Uterus (tissue), 4 donors: ENCODE measurements around the gene PGAM2. TPM values are rescaled to one million over a fixed set of nuclear protein-coding genes. Genes with fewer than 3 reads are reported as not detected.

Experiments
- DNase-seq, 2 donors: peaks; one replicate each; pipeline ENCODE4 v3.0.0-alpha.2; 2019 to 2020
- H3K27ac ChIP-seq, 2 donors: fragments of 200-600 bp; sonication (generic); 1 replicate in 1 of 2; 2 replicates in 1 of 2; pipeline ENCODE4 v1.5.1; 2016 to 2018
- H3K27me3 ChIP-seq, 2 donors: fragments of 200-600 bp; sonication (generic); one replicate each; pipeline ENCODE4 v1.5.1; 2018 to 2019; ENCODE audit warnings: control low read depth in 1 of 2
- H3K36me3 ChIP-seq, 2 donors: fragments of 200-600 bp; sonication (generic); one replicate each; pipeline ENCODE4 v1.5.1; 2019; ENCODE audit warnings: control low read depth in 1 of 2
- H3K4me1 ChIP-seq, 2 donors: fragments of 200-600 bp; sonication (generic); one replicate each; pipeline ENCODE4 v1.5.1; 2018 to 2019; ENCODE audit warnings: control low read depth in 1 of 2
- H3K4me3 ChIP-seq, 2 donors: fragments of 200-600 bp; sonication (generic); 1 replicate in 1 of 2; 2 replicates in 1 of 2; pipeline ENCODE4 v1.5.1; 2018 to 2019; ENCODE audit warnings: mild to moderate bottlenecking in 1 of 2
- H3K9me3 ChIP-seq, 2 donors: fragments of 200-600 bp; sonication (generic); one replicate each; pipeline ENCODE4 v1.5.1; 2019; ENCODE audit warnings: control low read depth in 1 of 2
- CTCF ChIP-seq, 4 experiments: fragments of 200-600 bp in 2 of 4; fragments of 450-650 bp in 2 of 4; sonication (generic) in 2 of 4; IDR thresholded peaks; one replicate each; pipeline ENCODE4 v1.5.1; 2016 to 2019; ENCODE audit warnings: antibody characterized with exemption in 4 of 4, mild to moderate bottlenecking in 2 of 4, moderate library complexity in 1 of 4
- POLR2A ChIP-seq, 2 donors: fragments of 450-650 bp; IDR thresholded peaks; one replicate each; pipeline ENCODE4 v1.6.1; 2016; ENCODE audit warnings: antibody characterized with exemption in 2 of 2, mild to moderate bottlenecking in 1 of 2, moderate library complexity in 1 of 2
- intact Hi-C: fragments of 100-400 bp; cut with DNase I; formaldehyde crosslinking; loops from one replicate; pipeline ENCODE4 v1.15.1; 2023; ENCODE audit warnings: low total_unique reads
- total RNA-seq, 4 donors: library from RNA; depleted of rRNA in 3 of 4; stranded (reverse); fragments of >200 nt in 3 of 4; gene quantifications; one replicate each; pipeline versions ENCODE4 v1.1.0 to v1.2.4, GENCODE V29; 2014 to 2023
- donor health status: DM: yes; HTN: yes; CAD: no.

The PGAM2 gene
- total RNA-seq, 4 donors from 2014 or later, result 0.76 to 1.4 TPM; not detected in 2

GRCh38 chr7:44052771-44053365 lies 12.5 kb downstream of the PGAM2 start:
- intact Hi-C loops, result no loop called here
- TF ChIP-seq CTCF (IDR thresholded peaks at IDR 0.05) (no peak), POLR2A (IDR thresholded peaks at IDR 0.05) (no peak)
- peak; percentile 6 to 12 for DNase-seq
- H3K4me3 ChIP-seq, result no peak overlapping the region
- no peak overlapping the region for H3K27ac ChIP-seq
- no peaks in the 10 kb centered on the region for H3K9me3 ChIP-seq
- no peaks in the 10 kb centered on the region for H3K4me1 ChIP-seq
- no peaks in the 10 kb centered on the region for H3K36me3 ChIP-seq
- H3K27me3 ChIP-seq, result no peaks in the 10 kb centered on the region

GRCh38 chr7:44051611-44052220 lies 13.7 kb downstream of the PGAM2 start:
- H3K36me3 ChIP-seq, result no peaks in the 10 kb centered on the region
- no peak overlapping the region for H3K27ac ChIP-seq
- peak in 1 of 2 donors; percentile 9 for DNase-seq
- no peaks in the 10 kb centered on the region for H3K4me1 ChIP-seq
- H3K9me3 ChIP-seq, result no peaks in the 10 kb centered on the region
- no peak overlapping the region for H3K4me3 ChIP-seq
- intact Hi-C loops, result no loop called here
- TF ChIP-seq CTCF (IDR thresholded peaks at IDR 0.05) (no peak), POLR2A (IDR thresholded peaks at IDR 0.05) (no peak)
- H3K27me3 ChIP-seq, result no peaks in the 10 kb centered on the region

GRCh38 chr7:44050915-44051560 lies 14.3 kb downstream of the PGAM2 start:
- H3K4me3 ChIP-seq, result no peak overlapping the region
- intact Hi-C loops, result no loop called here
- peak in 1 of 2 donors; percentile 12 for DNase-seq
- no peaks in the 10 kb centered on the region for H3K36me3 ChIP-seq
- no peak for TF ChIP-seq POLR2A (IDR thresholded peaks at IDR 0.05)
- TF ChIP-seq CTCF (IDR thresholded peaks at IDR 0.05), result no peak
- no peaks in the 10 kb centered on the region for H3K27me3 ChIP-seq
- H3K4me1 ChIP-seq, result no peaks in the 10 kb centered on the region
- H3K9me3 ChIP-seq, result no peaks in the 10 kb centered on the region
- H3K27ac ChIP-seq, result no peak overlapping the region

GRCh38 chr7:44050121-44050914 lies 15.0 kb downstream of the PGAM2 start:
- peaks cover 0 to 5% of the 10 kb centered on the region in 2 donors for H3K4me1 ChIP-seq
- H3K9me3 ChIP-seq, result no peaks in the 10 kb centered on the region
- DNase-seq, result peak in 1 of 2 donors; percentile 10
- no peak overlapping the region for H3K27ac ChIP-seq
- H3K36me3 ChIP-seq, result no peaks in the 10 kb centered on the region
- intact Hi-C loops, result no loop called here
- H3K4me3 ChIP-seq, result no peak overlapping the region
- H3K27me3 ChIP-seq, result no peaks in the 10 kb centered on the region
- TF ChIP-seq POLR2A (IDR thresholded peaks at IDR 0.05) (no peak), CTCF (IDR thresholded peaks at IDR 0.05) (no peak)
